GM18861 (cell line): ENCODE measurements around the gene ADRA2B.
"Not testable (repeated sequence)": the region's sequence is repeated elsewhere in the genome, so short reads cannot be mapped to it uniquely, and the experiment has no call there.

Experiments used
- ATAC-seq: cut with Tn5 transposase; IDR thresholded peaks from one replicate; pipeline ENCODE4 v1.9.1; 2021; ENCODE audit not compliant: unreplicated experiment

The ADRA2B gene

GRCh38 chr2:96071977-96072491 is 44.3 kb downstream of the ADRA2B start:
- not testable (repeated sequence) for ATAC-seq

- ATAC-seq, result not testable (repeated sequence)
Observed at GRCh38 chr2:96071087-96071976, 45.0 kb downstream of the ADRA2B start.

DNA sequence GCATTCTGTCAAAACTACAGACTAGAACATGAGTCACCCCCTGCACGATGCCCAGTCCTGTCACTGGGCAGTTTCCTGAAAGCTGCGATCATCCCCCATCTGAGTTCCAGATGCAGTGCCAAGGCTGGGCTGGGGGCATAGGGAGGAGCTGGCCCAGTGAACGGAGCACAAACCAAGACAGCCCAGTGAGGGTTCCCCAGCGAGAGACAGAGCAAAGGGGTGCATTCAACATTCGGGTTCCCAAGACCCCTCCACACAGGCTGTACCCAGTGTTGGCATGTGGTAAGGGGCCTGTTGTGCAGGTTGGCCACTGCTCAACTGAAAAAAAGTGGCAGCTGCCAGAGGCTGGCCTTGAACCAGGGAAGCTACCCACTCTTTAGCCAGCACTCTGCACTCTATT is 46.0 kb downstream of the ADRA2B start:
- ATAC-seq, result not testable (repeated sequence)

- ATAC-seq, result not testable (repeated sequence)
Observed at GRCh38 chr2:96069878-96070277, 46.5 kb downstream of the ADRA2B start.

DNA sequence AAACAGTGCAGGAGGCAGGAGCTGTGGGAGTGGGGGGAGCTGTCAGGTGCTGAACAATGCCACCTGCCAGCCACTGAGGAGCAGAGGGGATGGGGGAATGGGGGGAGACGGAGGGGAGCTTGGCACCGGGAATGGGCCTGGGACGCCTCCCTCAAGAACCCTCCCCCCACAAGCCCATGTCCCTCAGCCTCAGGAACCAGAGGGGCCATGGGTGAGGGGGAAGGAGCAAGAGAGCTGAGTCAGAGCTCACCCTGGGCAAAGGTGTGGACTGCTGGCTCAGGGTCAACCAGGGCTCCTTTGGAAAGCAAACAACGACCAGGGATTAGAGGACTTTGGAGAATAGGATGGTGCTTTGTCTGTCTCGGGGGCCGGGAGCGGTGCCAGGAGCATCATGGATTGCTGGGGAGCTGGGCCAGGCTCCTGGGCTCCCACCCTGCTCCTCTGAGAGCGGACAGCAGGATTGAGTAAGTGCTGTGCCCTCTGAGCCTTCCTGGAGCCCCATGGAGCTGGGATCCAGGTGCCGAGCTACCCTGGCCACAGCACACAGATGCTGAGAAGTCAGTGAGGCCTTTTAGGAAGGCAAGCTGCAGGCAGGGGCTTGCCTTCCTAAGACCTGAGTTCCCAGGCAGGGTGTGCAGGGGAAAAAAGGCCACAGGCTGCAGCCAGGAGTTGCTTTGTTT is 48.3 kb downstream of the ADRA2B start:
- not testable (repeated sequence) for ATAC-seq

DNA sequence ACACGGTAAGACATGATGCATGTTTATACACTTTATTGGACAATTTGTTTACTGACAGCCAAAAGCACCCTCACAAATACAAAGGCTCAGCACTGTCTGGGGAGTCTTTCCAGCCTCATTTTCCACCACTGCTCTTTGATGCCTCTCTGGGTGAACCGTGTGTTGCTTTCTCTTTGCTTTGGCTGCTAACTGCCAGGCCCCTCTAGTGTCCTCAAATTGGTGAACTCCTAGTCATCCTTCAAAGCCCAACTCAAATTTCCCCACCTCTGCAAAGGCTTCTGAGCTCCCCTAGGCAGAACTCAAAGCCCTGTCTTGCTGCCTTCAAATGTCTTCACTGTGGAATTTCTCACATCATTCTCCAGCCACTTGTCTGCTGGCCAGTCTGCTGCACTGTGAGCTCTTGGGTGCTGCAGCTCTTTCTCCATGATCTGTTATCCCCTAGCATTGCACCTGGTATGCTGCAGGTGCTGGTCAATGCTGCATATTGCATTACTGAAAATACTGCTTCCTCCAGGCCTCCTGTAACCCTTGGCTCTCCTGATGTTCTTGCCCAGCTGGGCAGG is 49.2 kb downstream of the ADRA2B start:
- not testable (repeated sequence) for ATAC-seq

DNA sequence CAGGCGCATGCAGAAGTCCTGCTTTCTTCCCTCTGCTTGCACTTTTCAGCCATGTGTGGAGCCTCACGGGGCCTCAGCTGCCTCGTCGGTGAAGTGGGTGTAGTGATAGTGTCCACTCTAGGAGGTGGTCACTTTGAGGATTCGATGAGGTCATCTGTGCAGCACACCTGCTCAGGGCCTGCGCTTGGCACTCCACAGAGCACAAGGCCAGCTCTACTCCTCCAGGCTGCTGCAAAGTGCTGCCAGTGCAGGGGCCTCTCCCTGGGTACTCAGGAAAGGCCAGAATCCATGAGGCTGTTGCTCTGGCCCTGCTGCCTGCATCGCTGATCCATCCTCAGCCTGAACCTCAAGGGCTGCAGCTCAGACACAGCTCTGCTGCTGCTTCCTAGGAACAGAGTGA is 49.9 kb downstream of the ADRA2B start:
- ATAC-seq, result not testable (repeated sequence)

DNA sequence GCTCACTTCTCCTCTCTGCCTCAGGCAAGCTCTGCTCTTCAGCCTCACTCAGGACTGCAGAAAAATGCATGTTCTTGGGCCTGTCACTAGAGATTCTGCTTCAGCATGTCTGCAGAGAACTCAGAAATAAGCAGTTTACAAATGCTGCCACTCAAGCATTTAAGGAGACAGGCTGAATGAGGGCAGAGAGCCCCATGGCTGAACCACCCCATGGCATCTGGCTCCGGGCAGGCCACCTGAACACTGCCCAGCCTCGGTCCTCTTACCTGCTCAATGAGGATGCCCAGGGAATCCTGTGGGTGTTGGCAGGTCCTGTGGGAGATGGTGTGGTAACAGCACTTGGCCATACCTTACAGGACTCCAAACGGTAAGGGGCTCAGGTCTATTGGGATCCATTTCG is 50.4 kb downstream of the ADRA2B start:
- not testable (repeated sequence) for ATAC-seq

DNA sequence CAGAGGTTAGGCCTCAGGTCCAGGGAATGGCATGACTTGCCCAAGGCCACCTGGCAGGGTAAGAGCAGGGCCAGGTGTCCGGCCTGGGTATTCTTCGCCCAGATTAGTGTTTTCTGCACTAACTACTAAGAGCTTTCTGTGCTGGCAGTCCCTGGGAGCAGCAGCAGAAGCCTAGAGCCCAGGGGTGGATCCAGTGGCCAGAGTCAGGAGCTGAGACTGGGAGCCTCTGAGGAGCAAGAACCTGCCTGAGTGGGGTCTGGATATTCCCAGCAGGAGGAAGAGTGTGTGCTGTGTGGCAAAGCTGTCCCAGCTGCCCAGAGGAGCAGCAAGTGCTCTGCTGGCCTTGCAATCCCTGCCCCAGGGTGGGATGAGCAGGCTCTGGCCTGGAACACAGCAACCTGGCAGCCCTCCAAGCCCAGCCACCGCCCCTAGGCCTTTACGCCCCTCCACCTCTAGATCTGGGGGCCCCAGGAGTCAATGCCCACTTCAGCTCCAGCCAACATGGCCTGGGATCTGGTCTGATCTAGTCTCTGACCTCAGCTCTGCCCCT is 50.9 kb downstream of the ADRA2B start:
- ATAC-seq, result no peak

- not testable (repeated sequence) for ATAC-seq
Observed at GRCh38 chr2:96064760-96065159, 51.6 kb downstream of the ADRA2B start.

DNA sequence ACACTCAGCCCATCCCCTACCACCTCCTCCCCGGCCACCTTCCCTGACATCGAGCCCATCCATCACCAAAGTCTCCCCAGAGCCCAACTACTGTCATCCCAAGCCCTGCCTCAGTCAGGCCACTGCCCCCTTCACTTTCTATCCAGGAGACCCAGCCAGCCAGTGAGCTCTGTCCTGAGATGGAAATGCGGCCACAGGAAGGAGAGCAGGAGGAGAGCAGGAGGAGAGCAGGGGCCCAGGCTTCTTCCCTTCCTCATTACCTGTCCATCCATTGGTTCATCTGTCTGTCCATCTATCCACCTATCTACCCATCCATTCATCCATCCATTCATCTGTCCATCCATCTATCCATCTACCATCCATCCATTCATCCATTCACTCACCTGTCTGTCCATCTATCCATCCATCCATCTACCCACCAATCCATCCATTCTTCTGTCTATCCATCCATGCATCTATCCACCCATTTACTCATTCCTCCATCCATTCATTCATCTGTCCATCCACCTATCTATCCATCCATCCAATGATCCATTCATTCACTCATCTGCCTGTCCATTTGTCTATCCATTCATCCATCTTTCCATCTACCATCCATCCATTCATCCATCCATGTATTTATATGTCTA is 52.2 kb downstream of the ADRA2B start:
- ATAC-seq, result not testable (repeated sequence)

DNA sequence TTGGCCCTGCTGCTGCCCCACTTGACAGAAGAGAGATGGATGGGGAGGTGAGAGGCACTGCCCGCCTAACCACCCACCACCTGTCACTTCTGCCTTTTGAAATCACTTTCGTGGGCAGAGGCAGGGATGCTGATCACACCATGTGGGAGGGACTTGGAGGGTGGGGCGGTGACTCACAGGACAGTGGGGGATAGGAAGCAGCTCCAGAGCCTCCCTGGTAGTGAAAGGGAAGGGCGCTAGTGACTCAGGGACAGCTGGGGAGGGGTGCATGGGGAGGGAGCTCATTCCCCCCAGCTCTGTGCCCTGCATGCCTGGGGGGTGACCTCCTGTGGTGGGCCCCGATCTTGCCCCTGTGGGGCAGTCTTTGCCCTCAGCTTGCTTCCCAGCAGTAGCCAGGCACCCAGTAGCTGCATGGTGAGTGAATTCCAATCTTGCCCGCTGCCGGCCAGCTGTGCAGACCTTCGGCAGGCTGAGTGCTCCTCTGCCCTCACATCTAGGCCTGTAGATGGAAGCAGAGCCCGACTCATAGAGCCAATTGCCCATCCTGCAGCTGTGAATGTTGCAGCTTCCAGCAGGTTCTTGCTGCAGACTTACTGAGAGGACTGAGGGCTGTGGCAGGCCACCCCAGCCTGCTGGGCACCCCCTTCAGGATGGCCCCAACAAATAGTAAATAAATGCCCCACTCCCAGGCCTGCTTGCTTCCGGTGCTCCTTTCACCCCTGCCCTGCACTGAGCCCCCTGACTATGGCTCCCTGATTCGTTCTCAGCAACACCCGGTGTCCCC is 53.1 kb downstream of the ADRA2B start:
- ATAC-seq, result not testable (repeated sequence)
